GM18526 (cell line): ENCODE results near the gene TPK1.

Experiments
- POLR2A ChIP-seq: IDR thresholded peaks from 3 replicates; pipeline ENCODE4 v1.6.1; 2011; ENCODE audit not compliant: insufficient read length; ENCODE audit errors: extremely low read depth

TPK1 gene

DNA sequence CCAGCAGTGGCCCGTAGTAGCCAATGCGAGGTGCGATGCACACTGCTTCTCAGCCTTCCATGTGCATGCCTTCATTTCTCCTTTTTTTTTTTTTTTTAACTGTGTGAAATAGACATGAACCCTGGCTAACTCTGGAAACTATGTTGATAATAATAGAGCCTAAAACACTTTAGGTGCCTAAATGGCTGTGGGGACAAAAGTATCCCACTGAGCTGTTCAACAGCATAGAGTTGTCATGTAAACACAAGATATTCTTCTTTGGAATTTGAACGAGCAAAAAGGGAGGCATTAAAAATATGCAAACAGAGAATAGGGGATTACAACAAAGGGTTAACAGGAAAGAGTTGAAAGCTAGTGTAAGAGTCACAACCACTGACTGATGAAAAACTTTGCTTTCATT, 270.3 kb downstream of the TPK1 start:
- no peak for TF ChIP-seq POLR2A

DNA sequence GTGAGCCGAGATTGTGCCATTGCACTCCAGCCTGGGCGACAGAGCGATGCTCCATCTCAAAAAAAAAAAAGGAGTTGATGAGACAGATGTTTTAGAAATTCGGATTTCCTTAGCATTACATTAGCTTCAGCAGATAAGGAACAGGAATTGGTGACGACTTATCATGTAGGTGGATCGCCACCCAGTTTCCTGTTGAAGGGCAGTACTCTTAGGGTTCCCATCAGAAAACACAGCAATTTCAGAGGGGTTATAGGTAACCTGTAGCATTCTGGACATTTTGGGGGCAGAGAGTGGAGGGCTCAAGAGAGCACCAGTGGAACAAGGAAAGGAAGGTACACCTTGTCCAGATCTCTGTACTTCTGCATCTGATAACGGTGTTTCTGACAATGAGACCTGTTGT, 286.0 kb downstream of the TPK1 start:
- no peak for TF ChIP-seq POLR2A

DNA sequence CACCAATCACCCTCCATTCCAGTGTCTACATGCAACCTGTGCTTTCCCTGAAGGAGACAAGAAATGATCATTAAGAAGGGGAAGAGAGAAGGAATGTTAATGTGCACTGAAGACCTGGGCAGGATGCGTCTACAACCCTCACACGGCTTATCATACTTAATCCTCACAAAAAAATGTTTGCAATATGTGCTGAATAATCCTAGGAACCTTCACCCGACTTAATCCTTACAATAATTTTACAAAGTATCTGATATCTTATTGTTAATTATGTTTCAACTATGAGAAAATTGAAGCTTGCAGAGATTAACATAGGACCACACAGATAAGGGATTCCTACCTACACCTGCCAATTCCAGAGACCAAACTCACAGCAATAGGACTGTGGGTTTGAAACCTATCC, 287.3 kb downstream of the TPK1 start:
- TF ChIP-seq POLR2A = no peak

DNA sequence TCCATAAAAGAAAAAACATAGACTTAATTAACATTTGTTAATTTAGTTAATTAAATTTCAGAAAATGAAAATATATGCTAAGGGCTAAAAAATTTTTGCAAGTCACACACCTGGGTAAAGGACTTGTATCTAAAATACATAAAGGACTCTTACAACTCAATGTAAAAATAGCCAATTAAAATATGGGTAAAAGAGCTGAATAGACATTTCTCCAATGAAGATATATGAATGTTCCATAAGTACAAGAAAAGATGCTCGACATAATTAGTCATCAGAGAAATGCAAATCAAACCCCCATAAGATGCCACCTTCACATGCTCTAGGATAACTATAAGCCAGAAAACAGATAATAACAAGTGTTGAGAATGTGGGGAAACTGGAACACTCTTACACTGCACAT, 288.0 kb downstream of the TPK1 start:
- no peak for TF ChIP-seq POLR2A

DNA sequence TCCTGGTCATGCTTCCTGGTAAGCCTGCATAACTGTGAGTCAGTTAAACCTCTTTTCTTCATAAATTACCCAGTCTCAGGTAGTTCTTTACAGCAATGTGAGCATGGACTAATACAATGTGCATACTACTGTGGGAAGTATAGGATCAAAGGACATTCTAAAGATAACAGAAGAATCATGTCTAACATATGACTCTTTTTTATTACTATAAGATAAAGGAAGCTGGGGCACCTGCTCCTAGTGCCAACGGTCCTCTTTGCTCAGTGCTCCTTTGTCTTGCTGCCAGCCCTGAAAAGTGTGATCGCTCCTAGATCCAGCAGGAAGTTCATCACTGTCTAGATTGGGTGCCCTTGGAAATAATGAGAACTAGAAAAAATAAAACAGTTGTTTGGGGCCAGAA, 289.1 kb downstream of the TPK1 start:
- no peak for TF ChIP-seq POLR2A

DNA sequence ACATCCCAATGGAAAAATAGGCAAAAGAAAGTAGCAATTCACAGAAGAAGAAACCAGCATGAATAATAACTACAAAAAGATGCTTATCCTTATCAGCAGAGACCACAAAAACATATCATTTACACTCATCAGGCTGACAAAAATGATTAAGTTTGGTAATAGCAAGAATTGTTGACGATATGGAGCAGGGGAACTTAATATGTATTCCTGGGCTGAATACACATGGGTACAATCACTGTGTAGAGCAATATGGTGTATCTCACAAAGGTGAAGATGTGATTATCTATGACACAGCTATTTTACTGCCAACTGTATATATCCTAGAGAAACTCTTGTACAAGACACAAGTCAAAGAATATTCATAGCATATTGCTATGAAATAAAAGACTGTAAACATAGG, 290.5 kb downstream of the TPK1 start:
- no peak for TF ChIP-seq POLR2A

DNA sequence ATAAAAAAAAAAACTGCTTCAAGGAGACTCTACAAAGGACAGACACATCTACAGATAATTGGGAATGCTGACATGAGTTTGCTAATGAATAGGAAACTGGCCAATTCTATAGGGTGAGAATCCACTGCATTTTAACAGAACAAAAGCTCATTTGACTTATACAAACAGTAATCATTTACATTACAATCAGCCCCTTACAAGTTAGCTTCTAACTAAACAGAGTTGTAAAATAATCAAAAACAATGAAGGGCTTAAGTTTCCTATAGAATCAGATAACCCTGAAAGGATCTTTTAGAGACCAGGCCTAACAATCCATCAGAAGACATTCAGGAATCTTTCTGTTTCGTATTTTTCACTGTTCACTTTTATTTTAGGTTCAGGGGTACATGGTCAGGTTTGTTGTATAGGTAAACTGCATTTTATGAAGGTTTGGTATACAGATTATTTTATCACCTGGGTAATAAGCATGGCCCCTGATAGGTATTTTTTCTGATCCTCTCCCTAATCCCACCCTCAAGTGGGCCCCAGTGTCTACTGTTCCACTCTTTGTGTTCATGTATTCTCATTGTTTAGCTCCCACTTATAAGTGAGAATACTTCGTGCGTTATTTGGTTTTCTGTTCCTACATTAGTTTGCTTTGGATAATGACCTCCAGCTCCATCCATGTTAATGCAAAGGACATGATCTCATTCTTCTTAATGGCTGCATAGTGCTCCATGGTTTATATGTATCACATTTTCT, 301.0 kb downstream of the TPK1 start:
- TF ChIP-seq POLR2A = no peak

DNA sequence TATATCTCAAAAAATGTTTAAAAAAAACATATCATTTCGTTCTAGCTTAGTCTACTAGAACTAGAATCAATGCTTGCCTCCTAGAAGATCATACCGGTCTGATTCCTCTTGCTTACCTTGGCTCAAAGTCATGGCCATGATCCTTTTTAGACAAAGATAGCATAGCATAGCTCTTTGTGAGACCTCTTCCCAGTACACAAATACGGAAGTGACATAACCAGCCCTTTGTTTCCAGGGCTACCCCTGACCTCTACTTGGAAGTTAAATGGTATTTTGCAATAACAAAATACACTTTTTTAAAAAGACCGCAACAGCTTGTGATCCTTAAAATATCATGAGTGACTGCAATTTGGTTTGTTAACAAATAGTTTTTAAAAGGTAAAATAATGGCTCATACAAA, 301.7 kb downstream of the TPK1 start:
- no peak for TF ChIP-seq POLR2A

DNA sequence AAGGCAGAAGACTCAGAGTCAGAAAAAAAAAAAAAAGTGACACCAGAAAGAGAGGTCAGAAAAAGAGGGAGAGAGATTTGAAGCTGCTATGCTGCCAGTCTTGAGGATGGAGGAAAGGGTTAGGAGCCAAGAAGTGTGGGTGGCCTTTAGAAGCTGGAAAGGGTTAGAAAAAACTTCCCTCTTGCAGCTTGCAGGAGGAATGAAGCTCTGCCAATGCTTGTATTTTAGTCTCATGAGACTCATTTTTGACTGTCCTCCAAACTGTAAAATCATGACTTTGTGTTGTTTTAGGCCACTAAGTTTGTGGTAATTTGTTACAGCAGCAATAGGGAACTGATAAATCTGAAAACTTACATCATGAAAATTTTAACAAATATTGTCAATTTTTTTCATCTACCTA, 304.7 kb downstream of the TPK1 start:
- no peak for TF ChIP-seq POLR2A

DNA sequence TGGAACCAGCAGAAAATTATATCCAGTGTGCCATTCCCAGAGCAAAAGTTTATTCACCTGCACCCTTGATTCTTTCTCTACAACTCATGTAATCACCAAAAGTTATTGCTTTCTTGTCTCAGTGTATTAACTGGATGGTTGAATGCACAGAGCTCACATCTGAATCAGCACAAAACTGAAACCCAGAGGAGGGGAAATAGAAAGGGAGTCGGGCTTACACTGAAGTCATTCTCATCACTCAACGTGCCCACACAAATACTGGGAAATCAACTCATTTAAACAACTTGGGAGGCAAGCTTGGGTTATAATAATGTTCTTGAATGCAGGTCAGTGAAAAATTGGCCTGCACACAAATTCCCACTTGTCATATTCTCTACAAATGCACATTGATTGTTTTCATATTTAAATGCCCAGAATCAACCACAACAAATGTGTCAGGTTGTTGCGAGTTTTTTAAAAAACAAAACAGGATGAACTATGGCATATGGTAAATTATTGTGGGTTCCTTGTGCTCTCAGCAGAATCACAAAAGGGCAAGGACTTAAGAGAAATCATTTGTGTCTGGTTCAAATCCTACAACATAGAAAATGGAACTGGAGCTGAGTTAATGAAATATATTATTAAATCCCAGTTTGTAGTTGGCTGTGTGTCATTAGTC, 306.5 kb downstream of the TPK1 start:
- no peak for TF ChIP-seq POLR2A

DNA sequence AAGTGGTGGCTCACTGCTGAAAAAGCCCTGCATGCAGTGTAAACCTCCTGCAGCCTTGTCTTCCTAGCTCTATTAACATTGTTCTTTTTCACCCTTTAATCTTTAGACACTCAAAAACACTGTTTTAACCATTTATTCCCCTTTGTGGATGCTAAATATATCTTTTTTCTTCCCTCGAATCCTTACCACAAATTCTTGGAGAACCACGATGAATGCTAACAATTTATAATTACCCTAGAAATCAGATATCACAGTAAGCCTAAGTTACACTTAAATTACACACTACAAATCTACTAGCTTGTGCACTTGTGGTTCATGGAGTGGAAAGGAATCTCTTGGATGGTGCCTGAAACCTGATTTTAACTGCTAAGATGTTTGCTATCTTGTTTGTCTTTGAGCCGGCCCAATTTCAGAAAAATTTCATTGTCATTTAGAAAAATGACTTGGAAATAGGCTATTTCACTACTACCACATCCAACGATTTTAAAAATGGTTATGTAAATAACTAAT, 307.3 kb downstream of the TPK1 start:
- TF ChIP-seq POLR2A = no peak

DNA sequence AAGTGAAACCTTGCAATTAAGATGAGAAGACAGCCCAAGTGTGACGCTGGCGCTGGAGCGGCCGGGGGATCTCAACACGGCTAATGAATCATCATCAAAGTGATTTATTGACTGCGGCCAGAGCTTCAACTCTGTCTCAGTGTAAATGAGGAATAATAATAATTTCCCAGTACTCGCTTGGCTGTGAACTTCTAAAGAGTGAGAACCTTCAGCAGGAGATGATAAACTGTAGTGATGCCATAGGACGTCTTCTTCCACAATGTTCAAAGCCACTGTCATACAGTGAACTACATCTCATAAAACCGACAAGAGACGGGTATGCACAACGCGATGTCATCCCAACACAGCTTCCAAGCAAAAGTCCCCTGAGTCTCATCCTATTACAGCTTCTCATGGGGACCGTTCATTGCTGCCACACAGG, 308.8 kb downstream of the TPK1 start:
- TF ChIP-seq POLR2A = no peak

DNA sequence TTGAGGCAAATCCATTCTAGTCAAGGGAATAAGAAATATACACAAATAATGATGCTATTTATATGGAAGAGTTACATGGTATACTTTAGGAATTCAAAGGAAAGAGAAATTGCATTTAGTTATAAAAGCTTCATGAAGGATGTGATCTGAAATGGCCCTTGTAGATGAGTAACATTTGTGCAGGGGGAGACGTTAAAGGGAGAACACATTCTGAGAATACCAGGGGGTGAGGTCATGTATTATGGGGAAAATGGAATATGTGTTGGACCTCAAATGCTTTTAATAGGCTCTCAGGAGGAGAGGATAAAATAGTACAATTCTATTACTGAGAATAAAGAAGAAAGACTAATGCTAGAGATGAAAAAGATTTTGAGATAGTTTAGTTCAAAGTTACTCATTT, 309.9 kb downstream of the TPK1 start:
- TF ChIP-seq POLR2A = no peak

DNA sequence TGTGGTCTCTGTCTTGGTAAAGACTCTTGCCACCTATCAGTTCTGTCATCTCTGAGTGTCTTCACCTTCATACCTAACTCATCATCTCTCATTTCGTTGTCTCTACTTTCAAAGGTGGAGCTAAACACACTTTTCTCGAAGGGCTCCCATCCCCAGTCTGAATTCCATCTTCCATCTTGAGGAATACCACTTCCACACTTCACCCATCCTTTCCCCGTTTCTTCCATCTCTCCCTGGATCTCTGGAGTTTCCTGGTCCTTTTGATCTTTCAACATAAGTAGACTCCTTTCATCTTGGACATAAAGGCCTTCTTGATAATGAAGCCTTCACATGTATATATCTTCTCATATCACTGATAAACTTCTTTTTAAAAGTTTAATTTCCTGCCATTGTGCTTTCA, 311.6 kb downstream of the TPK1 start:
- no peak for TF ChIP-seq POLR2A

DNA sequence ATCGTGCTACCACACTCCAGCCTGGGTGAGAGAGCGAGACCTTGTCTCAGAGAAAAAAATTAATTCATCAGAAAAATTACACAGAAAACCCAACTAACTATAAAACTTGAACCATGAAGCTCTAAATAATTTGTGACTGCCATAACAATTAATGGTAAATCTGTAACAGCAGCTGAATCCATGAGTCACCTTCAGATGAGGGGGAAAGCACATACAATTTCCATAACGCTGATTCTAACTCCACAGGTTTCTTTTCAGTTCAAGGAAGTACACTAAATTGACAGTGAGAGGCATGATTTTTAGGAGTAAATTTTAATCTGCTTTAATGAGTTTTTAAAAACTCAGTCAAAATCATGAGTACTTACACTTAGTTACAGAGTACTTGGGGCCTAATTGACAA, 312.2 kb downstream of the TPK1 start:
- no peak for TF ChIP-seq POLR2A

DNA sequence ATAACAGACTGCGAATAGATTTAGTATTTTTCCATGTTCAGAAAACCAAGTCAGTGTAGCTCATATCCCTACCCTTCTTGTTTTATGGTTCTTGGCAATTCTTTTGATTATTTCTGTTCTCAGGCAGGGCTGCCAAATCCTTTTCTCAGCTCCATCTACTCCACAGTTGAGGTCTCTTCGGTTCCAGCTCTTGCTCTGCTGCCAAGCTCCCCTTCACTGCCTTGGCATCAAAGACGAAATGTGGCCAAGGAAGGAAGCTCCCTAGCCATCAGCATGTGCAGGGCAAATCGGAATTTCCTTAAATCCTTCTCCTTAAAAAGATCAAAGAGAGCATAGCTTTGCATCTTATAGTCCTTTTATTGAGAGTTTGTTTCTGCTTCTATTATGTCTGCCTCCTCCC, 315.9 kb downstream of the TPK1 start:
- TF ChIP-seq POLR2A = no peak

DNA sequence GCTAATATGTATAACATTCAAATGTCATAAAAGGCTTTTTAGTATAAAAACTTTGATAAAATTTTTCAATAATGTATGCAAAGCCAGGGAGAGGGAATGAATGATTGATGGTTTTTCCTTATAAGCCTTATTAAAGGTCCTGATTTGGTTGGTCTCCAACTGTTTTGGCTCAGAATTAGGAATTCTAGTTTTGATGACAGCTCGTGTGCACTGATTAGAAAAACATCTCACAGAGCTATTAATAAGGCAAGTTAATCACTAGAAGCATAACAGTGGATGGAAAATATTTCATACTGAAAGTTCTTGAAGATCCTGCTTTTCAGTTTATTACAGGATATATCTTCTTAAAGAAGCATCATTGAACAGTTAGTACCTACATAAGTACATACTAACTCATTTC, 317.5 kb downstream of the TPK1 start:
- no peak for TF ChIP-seq POLR2A

DNA sequence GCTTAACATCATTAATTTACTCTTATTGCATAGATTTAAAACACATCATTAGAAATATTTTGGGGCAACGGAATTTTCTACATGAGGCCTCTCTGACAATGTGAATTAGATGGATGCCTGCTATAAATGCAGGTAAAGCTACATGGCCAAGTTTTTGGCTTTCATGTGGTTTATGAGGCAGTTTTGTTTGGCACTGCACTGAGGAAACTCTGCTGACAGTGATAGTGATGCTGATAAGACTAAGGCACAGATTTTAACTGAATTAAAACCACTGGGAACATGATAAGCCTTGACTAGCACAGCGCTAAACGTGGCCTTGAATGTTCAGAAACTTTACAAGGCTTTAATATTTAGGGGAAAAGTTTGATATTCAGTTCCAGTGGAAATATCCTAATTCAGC, 318.1 kb downstream of the TPK1 start:
- TF ChIP-seq POLR2A = no peak
